HFF-Myc (cell line): ENCODE measurements around the gene MINK1.
"Not testable (repeated sequence)": the region's sequence is repeated elsewhere in the genome, so short reads cannot be mapped to it uniquely, and the experiment has no call there.

Experiments used
- DNase-seq: peaks from one replicate; pipeline ENCODE4 v3.0.0-alpha.2; 2011; ENCODE audit warnings: low read depth; ENCODE audit errors: extremely low read depth
- H3K4me3 ChIP-seq: replicated peaks from 2 replicates; pipeline ENCODE4 v1.5.1; 2011; ENCODE audit warnings: low read depth, mild to moderate bottlenecking, control low read depth, low read length
- TF ChIP-seq, protein P1 (sequence below): IDR thresholded peaks from 2 replicates; pipeline ENCODE4 v1.5.1; 2012; ENCODE audit warnings: mild to moderate bottlenecking, low read depth, low read length, control low read depth; ENCODE audit errors: missing control alignments

Gene MINK1

DNA sequence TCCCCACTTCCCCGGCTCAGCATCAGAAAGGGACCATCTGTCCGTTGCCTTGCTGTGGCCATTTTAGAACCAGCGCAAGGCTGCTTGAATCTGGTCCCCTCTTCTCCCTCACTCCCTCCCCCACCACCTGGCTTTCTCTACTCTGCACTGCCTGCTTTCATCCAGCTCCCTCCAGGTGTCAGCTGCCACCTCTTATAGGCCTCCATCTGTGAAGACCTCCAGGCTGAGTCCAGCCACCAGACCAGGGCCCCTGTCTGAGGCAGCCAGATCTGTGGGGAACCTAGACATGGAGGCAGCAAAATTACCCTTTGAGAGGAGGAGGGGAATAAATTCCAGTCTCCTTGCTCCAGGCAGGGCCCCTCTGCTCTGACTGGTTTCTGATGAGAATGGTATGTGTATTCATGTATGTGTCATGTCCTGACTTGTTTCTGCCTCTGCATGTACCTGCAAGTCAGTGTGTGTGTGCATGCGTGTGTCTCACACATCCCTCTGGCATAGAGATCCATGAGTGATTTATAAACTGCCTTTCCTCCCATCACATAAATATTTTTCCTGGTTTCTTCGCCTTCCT, 21.1 kb downstream of the MINK1 start:
- DNase-seq: no peak
- TF ChIP-seq, protein P1, sequence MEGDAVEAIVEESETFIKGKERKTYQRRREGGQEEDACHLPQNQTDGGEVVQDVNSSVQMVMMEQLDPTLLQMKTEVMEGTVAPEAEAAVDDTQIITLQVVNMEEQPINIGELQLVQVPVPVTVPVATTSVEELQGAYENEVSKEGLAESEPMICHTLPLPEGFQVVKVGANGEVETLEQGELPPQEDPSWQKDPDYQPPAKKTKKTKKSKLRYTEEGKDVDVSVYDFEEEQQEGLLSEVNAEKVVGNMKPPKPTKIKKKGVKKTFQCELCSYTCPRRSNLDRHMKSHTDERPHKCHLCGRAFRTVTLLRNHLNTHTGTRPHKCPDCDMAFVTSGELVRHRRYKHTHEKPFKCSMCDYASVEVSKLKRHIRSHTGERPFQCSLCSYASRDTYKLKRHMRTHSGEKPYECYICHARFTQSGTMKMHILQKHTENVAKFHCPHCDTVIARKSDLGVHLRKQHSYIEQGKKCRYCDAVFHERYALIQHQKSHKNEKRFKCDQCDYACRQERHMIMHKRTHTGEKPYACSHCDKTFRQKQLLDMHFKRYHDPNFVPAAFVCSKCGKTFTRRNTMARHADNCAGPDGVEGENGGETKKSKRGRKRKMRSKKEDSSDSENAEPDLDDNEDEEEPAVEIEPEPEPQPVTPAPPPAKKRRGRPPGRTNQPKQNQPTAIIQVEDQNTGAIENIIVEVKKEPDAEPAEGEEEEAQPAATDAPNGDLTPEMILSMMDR: no peak
- no peak overlapping the region for H3K4me3 ChIP-seq

DNA sequence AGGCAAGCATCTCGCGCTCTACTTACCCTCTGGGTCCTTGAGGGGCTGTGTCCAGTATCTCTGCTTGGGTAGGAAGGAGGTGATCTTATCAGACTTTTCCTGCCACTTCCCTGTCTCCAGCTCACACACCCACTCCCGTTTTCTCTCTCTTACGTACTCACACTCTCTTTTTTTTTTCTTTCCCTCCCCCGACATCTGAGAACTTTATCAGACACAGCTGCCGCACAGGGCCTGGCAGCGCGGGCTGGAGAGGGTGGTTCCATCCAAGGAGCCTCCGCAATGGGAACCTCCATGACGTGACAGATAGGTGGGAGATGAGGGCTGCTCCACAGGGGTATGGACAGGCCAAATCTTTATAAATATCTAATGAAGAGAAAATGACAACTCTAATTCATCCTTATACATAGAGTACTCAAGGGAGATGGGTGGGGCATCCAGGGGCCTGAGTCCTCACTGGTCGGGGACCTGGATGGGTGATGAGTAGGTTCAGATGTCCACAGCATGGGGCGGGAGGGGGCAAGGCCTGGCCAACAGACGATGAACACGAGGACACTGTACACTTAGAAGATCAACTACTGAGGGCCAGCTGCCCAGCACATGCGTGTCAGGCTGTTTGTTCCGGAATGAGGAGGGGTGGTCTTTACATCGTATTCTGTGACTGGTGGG, 23.3 kb downstream of the MINK1 start:
- no peak for DNase-seq
- no peak overlapping the region for H3K4me3 ChIP-seq
- TF ChIP-seq, protein P1: no peak

DNA sequence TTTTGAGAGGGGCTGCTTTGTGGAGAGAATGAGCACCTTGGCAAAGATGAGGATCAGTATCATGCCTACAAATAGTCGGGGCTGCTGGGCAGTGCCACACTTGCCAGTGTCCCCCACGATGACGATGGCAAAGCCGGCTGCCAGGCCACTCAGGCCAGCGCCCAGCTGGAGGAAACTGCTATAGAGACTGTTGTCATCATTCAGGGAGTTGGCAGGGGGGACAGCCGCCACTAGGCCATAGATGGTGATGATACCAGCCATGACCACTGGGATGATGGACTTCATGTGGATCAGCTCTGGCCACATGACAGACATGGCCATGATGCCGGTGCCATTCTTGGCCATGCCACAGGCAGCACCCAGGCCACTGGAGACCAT, 23.8 kb downstream of the MINK1 start:
- no peak overlapping the region for H3K4me3 ChIP-seq
- TF ChIP-seq, protein P1: no peak
- DNase-seq: no peak

DNA sequence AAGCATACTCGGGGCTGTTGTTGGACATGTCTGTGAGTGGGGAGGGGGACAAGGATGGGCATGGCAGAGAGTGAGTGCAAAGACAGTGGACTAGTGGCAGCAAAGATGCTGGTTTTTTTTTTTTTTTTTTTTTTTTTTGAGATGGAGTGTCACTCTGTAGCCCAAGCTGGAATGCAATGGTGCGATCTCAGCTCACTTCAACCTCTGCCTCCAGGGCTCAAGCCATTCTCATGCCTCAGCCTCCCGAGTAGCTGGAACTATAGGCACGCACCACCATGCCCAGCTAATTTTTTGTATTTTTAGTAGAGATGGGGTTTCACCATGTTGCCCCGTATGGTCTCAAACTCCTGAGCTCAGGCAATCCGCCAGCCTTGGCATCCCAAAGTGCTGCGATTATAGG, 24.2 kb downstream of the MINK1 start:
- not testable (repeated sequence) for DNase-seq, H3K4me3 ChIP-seq

DNA sequence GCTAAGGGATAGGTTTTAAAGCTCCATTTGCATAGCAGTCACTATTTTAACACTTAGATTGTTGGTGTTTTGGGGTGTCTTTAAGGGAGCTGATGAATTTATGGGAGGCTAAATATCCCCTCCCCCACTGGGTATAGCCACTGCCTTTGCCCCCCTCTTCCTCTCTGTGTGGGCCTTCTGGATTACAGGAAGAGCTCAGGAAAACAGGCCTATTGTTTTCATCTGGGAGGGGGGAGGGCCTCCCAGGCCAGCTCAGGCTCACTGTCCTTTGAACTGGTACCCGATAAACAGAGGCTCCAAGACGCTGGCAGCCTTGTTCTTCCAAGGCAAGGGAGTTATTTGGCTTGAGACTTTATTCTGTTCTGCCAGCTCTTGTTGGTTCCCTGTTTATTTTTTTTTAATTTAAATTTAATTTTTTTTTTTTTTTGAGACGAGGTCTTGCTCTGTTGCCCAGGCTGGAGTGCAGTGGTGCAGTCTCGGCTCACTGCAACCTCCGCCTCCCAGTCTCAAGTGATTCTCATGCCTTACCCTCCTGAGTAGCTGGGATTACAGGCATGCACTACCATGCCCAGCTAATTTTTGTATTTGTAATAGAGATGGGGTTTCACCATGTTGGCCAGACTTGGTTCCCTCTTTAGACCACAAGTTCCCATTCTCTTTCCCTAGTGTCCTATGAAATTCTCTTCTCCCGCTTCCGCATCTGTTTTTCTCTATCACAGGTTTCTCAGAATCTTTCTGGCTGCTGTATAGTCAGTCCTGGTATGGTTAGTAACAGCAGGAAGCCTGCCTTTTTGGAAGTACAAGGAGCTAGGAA, 25.1 kb downstream of the MINK1 start:
- TF ChIP-seq, protein P1: no peak
- H3K4me3 ChIP-seq: no peak overlapping the region
- no peak for DNase-seq

DNA sequence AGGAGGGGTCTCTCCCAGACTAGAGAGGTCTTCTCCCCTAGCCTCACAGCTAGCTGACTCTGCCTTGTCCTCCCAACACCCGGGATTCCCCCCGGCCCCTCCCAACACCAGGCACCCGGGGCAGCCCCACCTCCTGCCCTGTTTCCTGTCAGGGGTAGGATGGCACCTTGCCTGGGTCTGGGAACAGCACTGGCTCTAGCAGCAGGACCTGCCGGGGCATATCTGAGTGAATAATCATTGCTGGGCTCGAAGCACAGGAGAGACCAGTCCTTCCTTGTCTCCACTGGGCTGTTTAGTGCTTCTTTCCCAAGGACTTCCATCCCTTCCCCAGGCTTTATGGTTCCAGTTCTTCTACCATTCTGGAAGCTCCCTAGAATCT, 25.7 kb downstream of the MINK1 start:
- DNase-seq: no peak
- no peak overlapping the region for H3K4me3 ChIP-seq
- TF ChIP-seq, protein P1: no peak
